Astrocyte (in vitro differentiated cells and primary cell): ENCODE measurements around the gene CHL1. TPM values are rescaled to one million over a fixed set of nuclear protein-coding genes. Genes with fewer than 3 reads are reported as not detected.

Experiments used
- DNase-seq: peaks from one replicate; pipeline ENCODE4 v3.0.0-alpha.2; 2010; ENCODE audit warnings: low read depth
- FAIRE-seq: peaks from 2 replicates; lab custom pipeline; 2011; peaks lifted over from hg19 to GRCh38; lab: Jason Lieb, UNC
- H2AFZ ChIP-seq: 2 replicates; pipeline ENCODE4 v1.6.0; 2012; ENCODE audit warnings: low read depth, low read length, inconsistent platforms
- H3K27ac ChIP-seq: 2 replicates; pipeline ENCODE4 v1.5.1; 2011; ENCODE audit warnings: low read depth, low read length, inconsistent platforms
- H3K27me3 ChIP-seq: 2 replicates; pipeline ENCODE4 v1.6.0; 2011; ENCODE audit warnings: low read length, inconsistent platforms; ENCODE audit not compliant: insufficient read depth
- H3K36me3 ChIP-seq: 2 replicates; pipeline ENCODE4 v1.5.1; 2011; ENCODE audit warnings: low read length, inconsistent platforms; ENCODE audit not compliant: insufficient read depth
- H3K4me1 ChIP-seq: 2 replicates; pipeline ENCODE4 v1.5.1; 2011; ENCODE audit warnings: low read length, inconsistent platforms; ENCODE audit not compliant: insufficient read depth
- H3K4me2 ChIP-seq: 2 replicates; pipeline ENCODE4 v1.6.0; 2012; ENCODE audit warnings: low read length, inconsistent platforms
- H3K4me3 ChIP-seq: 2 replicates; pipeline ENCODE4 v1.5.1; 2011; ENCODE audit warnings: low read depth, mild to moderate bottlenecking, low read length, inconsistent platforms; ENCODE audit not compliant: insufficient read depth
- H3K79me2 ChIP-seq: 2 replicates; pipeline ENCODE4 v1.6.0; 2012; ENCODE audit warnings: mild to moderate bottlenecking, low read length, inconsistent platforms; ENCODE audit not compliant: insufficient read depth
- H3K9ac ChIP-seq: 2 replicates; pipeline ENCODE4 v1.6.0; 2012; ENCODE audit warnings: mild to moderate bottlenecking, low read length, inconsistent platforms
- H3K9me3 ChIP-seq: 2 replicates; pipeline ENCODE4 v1.5.1; 2012; ENCODE audit warnings: low read depth, mild to moderate bottlenecking, low read length, inconsistent platforms; ENCODE audit not compliant: insufficient read depth
- H4K20me1 ChIP-seq: 2 replicates; pipeline ENCODE4 v1.6.0; 2012; ENCODE audit warnings: low read length, inconsistent platforms; ENCODE audit not compliant: insufficient read depth
- H3K27ac Mint-ChIP-seq: one replicate; pipeline ENCODE4 v1.8.0; 2021; ENCODE audit warnings: mild to moderate bottlenecking, mixed read lengths; ENCODE audit not compliant: unreplicated experiment
- H3K27me3 Mint-ChIP-seq: one replicate; pipeline ENCODE4 v1.8.0; 2021; ENCODE audit warnings: low read depth, mixed read lengths; ENCODE audit not compliant: unreplicated experiment
- H3K36me3 Mint-ChIP-seq: one replicate; pipeline ENCODE4 v1.8.0; 2021; ENCODE audit warnings: low read depth, mixed read lengths; ENCODE audit not compliant: unreplicated experiment
- H3K4me1 Mint-ChIP-seq: one replicate; pipeline ENCODE4 v1.8.0; 2021; ENCODE audit warnings: low read depth, mixed read lengths; ENCODE audit not compliant: unreplicated experiment
- H3K4me3 Mint-ChIP-seq: one replicate; pipeline ENCODE4 v1.8.0; 2021; ENCODE audit warnings: mild to moderate bottlenecking, moderate library complexity, mixed read lengths; ENCODE audit not compliant: unreplicated experiment
- H3K9me3 Mint-ChIP-seq: one replicate; pipeline ENCODE4 v1.8.0; 2021; ENCODE audit warnings: mild to moderate bottlenecking, mixed read lengths; ENCODE audit not compliant: unreplicated experiment
- CTCF ChIP-seq: IDR thresholded peaks from 2 replicates; pipeline ENCODE4 v1.5.1; 2011; ENCODE audit warnings: low read depth, mild to moderate bottlenecking, inconsistent platforms, low read length, moderate library complexity; ENCODE audit not compliant: insufficient read depth
- EZH2 ChIP-seq: IDR thresholded peaks from 2 replicates; pipeline ENCODE4 v1.6.1; 2012; ENCODE audit warnings: mild to moderate bottlenecking, low read length, inconsistent platforms; ENCODE audit not compliant: insufficient read depth
- total RNA-seq: library from RNA; stranded (reverse); gene quantifications from 2 replicates; pipeline ENCODE4 v1.2.1, GENCODE V29; 2021

The CHL1 gene
- total RNA-seq, 1 donor from 2014 or later: not detected

- Histone ChIP-seq H3K9ac (no peak overlapping the region), H2AFZ (no peak overlapping the region), H4K20me1 (no peaks in the 10 kb centered on the region), H3K4me3 (no peak overlapping the region), H3K27ac (no peak overlapping the region), H3K9me3 (no peaks in the 10 kb centered on the region), H3K4me2 (no peak overlapping the region), H3K4me1 (no peaks in the 10 kb centered on the region), H3K79me2 (no peaks in the 10 kb centered on the region), H3K27me3 (no peaks in the 10 kb centered on the region), H3K36me3 (no peaks in the 10 kb centered on the region)
- no peaks in the 10 kb centered on the region for H3K4me1 Mint-ChIP-seq
- H3K36me3 Mint-ChIP-seq: no peaks in the 10 kb centered on the region
- FAIRE-seq: no peak
- no peak overlapping the region for H3K4me3 Mint-ChIP-seq
- H3K9me3 Mint-ChIP-seq: peaks cover 3% of the 10 kb centered on the region
- no peak overlapping the region for H3K27ac Mint-ChIP-seq
- no peak for TF ChIP-seq CTCF
- no peaks in the 10 kb centered on the region for H3K27me3 Mint-ChIP-seq
- DNase-seq: no peak
Measured at GRCh38 chr3:278300-279064, 81.9 kb downstream of the CHL1 start.

- no peak overlapping the region for H3K4me3 Mint-ChIP-seq
- H3K36me3 ChIP-seq: no peaks in the 10 kb centered on the region
- no peaks in the 10 kb centered on the region for H3K4me1 ChIP-seq
- DNase-seq (no peak), FAIRE-seq (no peak)
- no peaks in the 10 kb centered on the region for H3K9me3 ChIP-seq
- H3K4me1 Mint-ChIP-seq: no peaks in the 10 kb centered on the region
- H3K79me2 ChIP-seq: no peaks in the 10 kb centered on the region
- no peak overlapping the region for H3K27ac ChIP-seq
- no peaks in the 10 kb centered on the region for H3K9me3 Mint-ChIP-seq
- TF ChIP-seq CTCF (no peak), EZH2 (no peak)
- no peaks in the 10 kb centered on the region for H3K27me3 Mint-ChIP-seq
- H3K36me3 Mint-ChIP-seq: no peaks in the 10 kb centered on the region
- no peaks in the 10 kb centered on the region for H3K27me3 ChIP-seq
- H3K27ac Mint-ChIP-seq: no peak overlapping the region
- no peak overlapping the region for H2AFZ ChIP-seq
- H4K20me1 ChIP-seq: no peaks in the 10 kb centered on the region
- H3K9ac ChIP-seq: no peak overlapping the region
- H3K4me2 ChIP-seq: no peak overlapping the region
- H3K4me3 ChIP-seq: no peak overlapping the region
Measured at GRCh38 chr3:279325-279724, 82.8 kb downstream of the CHL1 start.

- TF ChIP-seq CTCF (no peak), EZH2 (no peak)
- DNase-seq (no peak), FAIRE-seq (no peak)
- no peaks in the 10 kb centered on the region for H3K79me2 ChIP-seq
- H3K4me3 ChIP-seq: no peak overlapping the region
- Mint-ChIP-seq H3K27me3 (no peaks in the 10 kb centered on the region), H3K9me3 (no peaks in the 10 kb centered on the region), H3K36me3 (no peaks in the 10 kb centered on the region), H3K4me3 (no peak overlapping the region), H3K27ac (no peak overlapping the region), H3K4me1 (no peaks in the 10 kb centered on the region)
- no peak overlapping the region for H2AFZ ChIP-seq
- no peak overlapping the region for H3K9ac ChIP-seq
- H3K4me1 ChIP-seq: no peaks in the 10 kb centered on the region
- H3K27ac ChIP-seq: no peak overlapping the region
- no peaks in the 10 kb centered on the region for H3K36me3 ChIP-seq
- H4K20me1 ChIP-seq: no peaks in the 10 kb centered on the region
- no peaks in the 10 kb centered on the region for H3K9me3 ChIP-seq
- no peaks in the 10 kb centered on the region for H3K27me3 ChIP-seq
- H3K4me2 ChIP-seq: no peak overlapping the region
Measured at GRCh38 chr3:280681-281080, 84.1 kb downstream of the CHL1 start.
